Keratinocyte (primary cell): ENCODE data around the gene TMEM151A.

Experiments used
- EZH2 ChIP-seq: IDR thresholded peaks from one replicate; pipeline ENCODE4 v1.6.1; 2012; ENCODE audit warnings: inconsistent platforms, mild to moderate bottlenecking, low read length, moderate library complexity
- TF ChIP-seq, protein P1 (sequence below), 3 experiments: IDR thresholded peaks in 1 of 3; conservative IDR thresholded peaks in 1 of 3; optimal IDR thresholded peaks in 1 of 3; 2 replicates in 2 of 3; 3 replicates in 1 of 3; pipeline versions ENCODE3 to v1.5.1; 2011; ENCODE audit warnings: low read length in 3 of 3, mild to moderate bottlenecking in 3 of 3, moderate library complexity in 2 of 3, control low read depth in 1 of 3, inconsistent platforms in 1 of 3; ENCODE audit not compliant: insufficient read depth in 2 of 3; ENCODE audit errors: extremely low read depth in 1 of 3

DNA sequence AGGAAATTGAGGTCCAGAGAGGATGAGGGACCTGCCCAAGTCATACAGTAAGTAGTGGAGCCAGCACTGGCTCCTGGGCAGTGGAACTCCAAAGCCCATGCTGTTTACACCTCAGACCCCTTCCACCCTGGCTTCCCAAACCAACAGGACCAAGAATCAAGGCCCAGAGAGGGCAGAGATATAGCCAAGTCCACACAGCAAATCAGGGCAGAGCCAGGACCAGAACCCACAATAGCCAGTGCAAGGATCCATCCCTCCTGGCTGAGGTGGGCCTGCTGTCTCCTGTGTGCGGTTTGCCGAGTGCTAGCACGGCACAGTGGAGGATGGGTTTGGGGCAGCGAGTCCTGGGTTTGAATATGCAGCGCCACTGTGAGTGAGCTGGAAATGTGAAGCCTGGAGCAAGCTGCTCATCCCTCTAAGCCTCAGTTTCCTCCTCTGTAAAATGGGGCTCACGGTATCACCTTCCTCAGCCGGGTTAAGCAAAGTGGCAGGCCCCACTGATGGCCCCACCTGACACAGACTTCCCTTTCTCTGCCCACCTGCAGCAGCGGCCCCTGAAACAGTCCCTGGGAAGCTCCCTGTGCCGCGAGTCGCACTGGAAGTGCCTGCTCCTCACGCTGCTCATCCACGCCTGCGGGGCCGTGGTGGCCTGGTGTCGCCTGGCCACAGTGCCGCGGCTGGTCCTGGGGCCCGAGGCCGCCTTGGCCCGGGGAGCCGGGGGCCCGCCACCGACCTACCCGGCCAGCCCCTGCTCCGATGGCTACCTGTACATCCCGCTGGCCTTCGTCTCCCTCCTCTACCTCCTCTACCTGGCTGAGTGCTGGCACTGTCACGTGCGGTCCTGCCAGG is 2.3 kb downstream of the TMEM151A start:
- TF ChIP-seq, protein P1, sequence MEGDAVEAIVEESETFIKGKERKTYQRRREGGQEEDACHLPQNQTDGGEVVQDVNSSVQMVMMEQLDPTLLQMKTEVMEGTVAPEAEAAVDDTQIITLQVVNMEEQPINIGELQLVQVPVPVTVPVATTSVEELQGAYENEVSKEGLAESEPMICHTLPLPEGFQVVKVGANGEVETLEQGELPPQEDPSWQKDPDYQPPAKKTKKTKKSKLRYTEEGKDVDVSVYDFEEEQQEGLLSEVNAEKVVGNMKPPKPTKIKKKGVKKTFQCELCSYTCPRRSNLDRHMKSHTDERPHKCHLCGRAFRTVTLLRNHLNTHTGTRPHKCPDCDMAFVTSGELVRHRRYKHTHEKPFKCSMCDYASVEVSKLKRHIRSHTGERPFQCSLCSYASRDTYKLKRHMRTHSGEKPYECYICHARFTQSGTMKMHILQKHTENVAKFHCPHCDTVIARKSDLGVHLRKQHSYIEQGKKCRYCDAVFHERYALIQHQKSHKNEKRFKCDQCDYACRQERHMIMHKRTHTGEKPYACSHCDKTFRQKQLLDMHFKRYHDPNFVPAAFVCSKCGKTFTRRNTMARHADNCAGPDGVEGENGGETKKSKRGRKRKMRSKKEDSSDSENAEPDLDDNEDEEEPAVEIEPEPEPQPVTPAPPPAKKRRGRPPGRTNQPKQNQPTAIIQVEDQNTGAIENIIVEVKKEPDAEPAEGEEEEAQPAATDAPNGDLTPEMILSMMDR (optimal IDR thresholded peaks at IDR 0.05 in 1 of 3, IDR thresholded peaks at IDR 0.05 in 1 of 3, conservative IDR thresholded peaks at IDR 0.05 in 1 of 3; ENCODE audit: extremely low read depth in 1 of 3, insufficient read depth in 2 of 3, low read length in 3 of 3) = no peak
- TF ChIP-seq EZH2 = no peak
